Loucy (cell line): Measurements from ENCODE around the gene GPN2.
"Not testable (repeated sequence)": the region's sequence is repeated elsewhere in the genome, so short reads cannot be mapped to it uniquely, and the experiment has no call there.

Experiments used
- EZH2phosphoT487 ChIP-seq: fragments of 200-600 bp; IDR thresholded peaks from 2 replicates; pipeline ENCODE4 v1.6.1; 2018; ENCODE audit warnings: antibody characterized with exemption, mild to moderate bottlenecking, moderate library complexity, borderline replicate concordance
- TF ChIP-seq, protein P1 (sequence below): fragments of 200-600 bp; sonication (generic); conservative IDR thresholded peaks from 2 replicates; pipeline ENCODE4 v1.5.1; 2014; ENCODE audit warnings: mild to moderate bottlenecking, antibody characterized with exemption, low read length

- TF ChIP-seq, protein P1, sequence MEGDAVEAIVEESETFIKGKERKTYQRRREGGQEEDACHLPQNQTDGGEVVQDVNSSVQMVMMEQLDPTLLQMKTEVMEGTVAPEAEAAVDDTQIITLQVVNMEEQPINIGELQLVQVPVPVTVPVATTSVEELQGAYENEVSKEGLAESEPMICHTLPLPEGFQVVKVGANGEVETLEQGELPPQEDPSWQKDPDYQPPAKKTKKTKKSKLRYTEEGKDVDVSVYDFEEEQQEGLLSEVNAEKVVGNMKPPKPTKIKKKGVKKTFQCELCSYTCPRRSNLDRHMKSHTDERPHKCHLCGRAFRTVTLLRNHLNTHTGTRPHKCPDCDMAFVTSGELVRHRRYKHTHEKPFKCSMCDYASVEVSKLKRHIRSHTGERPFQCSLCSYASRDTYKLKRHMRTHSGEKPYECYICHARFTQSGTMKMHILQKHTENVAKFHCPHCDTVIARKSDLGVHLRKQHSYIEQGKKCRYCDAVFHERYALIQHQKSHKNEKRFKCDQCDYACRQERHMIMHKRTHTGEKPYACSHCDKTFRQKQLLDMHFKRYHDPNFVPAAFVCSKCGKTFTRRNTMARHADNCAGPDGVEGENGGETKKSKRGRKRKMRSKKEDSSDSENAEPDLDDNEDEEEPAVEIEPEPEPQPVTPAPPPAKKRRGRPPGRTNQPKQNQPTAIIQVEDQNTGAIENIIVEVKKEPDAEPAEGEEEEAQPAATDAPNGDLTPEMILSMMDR, result not testable (repeated sequence)
- not testable (repeated sequence) for TF ChIP-seq EZH2phosphoT487
Measured at GRCh38 chr1:26847826-26848225, 42.3 kb downstream of the GPN2 start.
